ENCODE measurements around the gene PITPNM2. TPM values are rescaled to one million over a fixed set of nuclear protein-coding genes. Genes with fewer than 3 reads are reported as not detected.

The PITPNM2 gene
- total RNA-seq, 1 donor from 2014 or later: 24.7 TPM

DNA sequence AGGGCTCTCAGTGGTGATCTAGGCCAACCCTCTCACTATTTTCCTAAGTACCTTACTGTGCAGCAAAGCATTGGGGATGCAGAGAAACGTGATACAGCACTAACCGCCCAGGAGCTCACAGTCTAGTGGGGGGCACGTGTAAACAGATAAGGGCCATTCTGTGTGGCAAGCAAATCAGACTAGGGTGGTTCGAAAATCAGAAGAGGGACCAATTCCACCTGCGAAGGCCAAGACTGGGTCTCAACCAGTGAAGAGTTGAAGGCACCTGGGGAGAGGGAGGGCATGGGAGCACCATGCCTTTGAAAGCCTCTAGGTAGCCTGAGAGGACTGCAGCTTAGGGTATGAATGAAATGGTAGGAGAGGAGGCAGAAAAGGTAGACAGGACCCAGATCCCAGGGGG lies 2.2 kb downstream of the PITPNM2 start:
- DNase-seq (ENCODE audit: low spot score) (no peak), ATAC-seq (no peak)
- intact Hi-C loops (cut with DNase I): loop anchor here (10.0 kb wide), 1 partner anchor 164 kb away; the partner anchor contains the start of gene ARL6IP4

DNA sequence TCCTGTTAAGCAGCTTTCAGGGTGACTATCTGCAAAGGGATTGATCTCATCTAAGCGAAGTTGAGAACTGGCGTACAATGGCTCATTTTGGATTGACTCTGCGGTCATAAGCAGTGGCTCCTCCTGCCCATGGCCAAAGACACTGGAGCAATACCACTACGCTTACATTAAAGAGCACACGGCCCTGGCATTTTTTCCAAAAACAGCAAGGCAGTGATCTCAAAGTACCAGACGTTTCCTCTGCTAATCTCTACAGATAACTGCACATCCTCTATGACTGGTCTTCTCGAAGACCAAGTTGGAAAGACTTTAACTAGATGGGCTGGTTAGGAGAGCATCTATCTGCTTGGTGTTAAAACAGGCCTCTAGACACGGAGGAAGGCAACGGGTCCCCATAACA lies 2.7 kb downstream of the PITPNM2 start:
- intact Hi-C loops (cut with DNase I): loop anchor here (10.0 kb wide), 1 partner anchor 163 kb away; the partner anchor contains the start of gene ARL6IP4
- ATAC-seq (no peak), DNase-seq (ENCODE audit: low spot score) (no peak)

- DNase-seq (ENCODE audit: low spot score) (no peak), ATAC-seq (no peak)
- intact Hi-C loops (cut with DNase I): loop anchor here (10.0 kb wide), 1 partner anchor 160 kb away; the partner anchor contains the start of gene ARL6IP4
Measured at GRCh38 chr12:123145211-123145610, 5.7 kb downstream of the PITPNM2 start.

- intact Hi-C loops (cut with DNase I): loop anchor here (10.0 kb wide), 1 partner anchor 159 kb away; the partner anchor contains the start of gene ARL6IP4
- DNase-seq (ENCODE audit: low spot score) (no peak), ATAC-seq (no peak)
Measured at GRCh38 chr12:123143736-123144461, 7.0 kb downstream of the PITPNM2 start.

- DNase-seq (ENCODE audit: low spot score) (no peak), ATAC-seq (peak; percentile 36)
- intact Hi-C loops (cut with DNase I): loop anchor here (10.0 kb wide), 1 partner anchor 158 kb away; the partner anchor contains the start of gene ARL6IP4
Measured at GRCh38 chr12:123142921-123143735, 7.8 kb downstream of the PITPNM2 start.

DNA sequence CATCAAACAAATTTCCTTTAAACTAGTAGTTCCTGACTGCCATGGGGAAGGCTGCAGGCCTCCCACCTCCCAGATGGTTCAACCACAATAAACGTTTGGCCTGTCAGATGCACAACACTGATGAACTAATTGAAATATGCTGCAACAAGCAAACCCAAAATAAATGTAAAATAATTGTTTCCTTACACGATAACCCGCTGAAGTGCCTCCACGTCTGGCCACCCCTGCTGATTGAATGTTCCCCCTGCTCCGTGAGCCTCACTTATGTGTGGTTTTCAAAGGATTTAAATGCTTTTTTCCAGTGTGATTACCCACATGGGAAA lies 8.4 kb downstream of the PITPNM2 start:
- peak; percentile 29 for ATAC-seq
- DNase-seq (ENCODE audit: low spot score): no peak
- intact Hi-C loops (cut with DNase I): loop anchor here (10.0 kb wide), 1 partner anchor 158 kb away; the partner anchor contains the start of gene ARL6IP4

GRCh38 chr12:123141615-123142517 lies 9.0 kb downstream of the PITPNM2 start:
- DNase-seq (ENCODE audit: low spot score) (peak; percentile 69), ATAC-seq (peak; percentile 83)
- intact Hi-C loops (cut with DNase I): loop anchor here (10.0 kb wide), 1 partner anchor 157 kb away; the partner anchor contains the start of gene ARL6IP4

- intact Hi-C loops (cut with DNase I): loop anchor here (10.0 kb wide), 1 partner anchor 156 kb away; the partner anchor contains the start of gene ARL6IP4
- DNase-seq (ENCODE audit: low spot score): no peak
- peak; percentile 3 for ATAC-seq
Measured at GRCh38 chr12:123140676-123141614, 9.9 kb downstream of the PITPNM2 start.

GRCh38 chr12:123139926-123140675 lies 10.8 kb downstream of the PITPNM2 start:
- no peak for DNase-seq (ENCODE audit: low spot score)
- no peak for ATAC-seq
- intact Hi-C loops (cut with DNase I): loop anchor here (10.0 kb wide), 1 partner anchor 155 kb away; the partner anchor contains the start of gene ARL6IP4

DNA sequence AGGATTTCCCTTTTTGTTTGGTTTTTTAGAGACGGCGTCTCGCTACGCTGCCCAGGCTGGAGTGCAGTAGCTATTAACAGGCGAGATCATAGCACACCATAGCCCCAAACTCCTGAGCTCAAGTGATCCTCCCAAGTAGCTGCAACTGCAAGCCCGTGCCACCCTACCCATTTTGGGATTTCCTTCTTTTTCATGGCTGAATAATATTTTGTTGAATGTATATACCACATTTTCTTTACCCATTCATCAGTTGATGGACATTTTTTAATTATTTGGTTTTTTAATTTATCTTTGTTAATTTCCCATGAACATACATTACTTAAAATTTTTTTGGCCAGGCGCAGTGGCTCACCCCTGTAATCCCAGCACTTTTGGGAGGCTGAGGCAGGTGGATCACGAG lies 15.2 kb downstream of the PITPNM2 start:
- DNase-seq (ENCODE audit: low spot score) (peak; percentile 22), ATAC-seq (no peak)
- intact Hi-C loops (cut with DNase I): no loop called here

DNA sequence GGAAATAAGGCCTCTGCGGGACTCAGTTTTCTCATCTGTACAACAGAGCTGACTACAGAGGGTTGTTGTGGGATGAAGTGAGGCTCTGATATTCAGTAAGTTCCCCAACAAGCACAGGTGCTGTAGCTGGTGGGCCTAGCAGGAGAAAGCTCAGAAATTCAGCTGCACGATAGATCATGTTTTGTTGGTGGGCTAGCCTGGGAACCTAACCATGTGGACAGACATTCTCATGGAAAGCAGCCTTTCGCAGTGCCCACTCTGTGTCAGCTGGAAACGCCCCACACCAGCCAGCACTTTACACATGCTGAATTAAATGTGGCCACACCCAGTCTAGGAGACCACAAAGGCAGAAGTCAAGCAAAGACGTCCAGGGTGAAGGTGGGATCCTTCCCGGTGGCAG lies 16.1 kb downstream of the PITPNM2 start:
- intact Hi-C loops (cut with DNase I): no loop called here
- no peak for DNase-seq (ENCODE audit: low spot score)
- ATAC-seq: no peak

DNA sequence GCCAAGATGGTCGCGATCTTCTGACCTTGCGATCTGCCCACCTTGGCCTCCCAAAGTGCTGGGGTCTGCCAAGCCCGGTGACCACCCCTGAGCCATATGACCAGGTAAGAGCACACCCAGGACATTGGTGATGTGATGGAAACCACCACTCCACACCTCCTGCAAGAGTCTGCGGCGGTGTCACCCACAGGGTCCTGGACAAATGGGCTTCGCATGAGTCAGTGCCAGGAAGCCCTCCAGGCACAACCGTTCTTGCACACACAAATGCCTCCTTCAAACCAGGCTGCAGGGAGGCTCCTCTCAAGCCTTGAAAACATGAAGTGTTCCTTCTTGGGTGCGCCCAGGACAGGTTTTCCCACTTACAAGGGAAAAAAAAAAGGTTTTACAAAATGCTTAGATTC lies 16.6 kb downstream of the PITPNM2 start:
- intact Hi-C loops (cut with DNase I): no loop called here
- DNase-seq (ENCODE audit: low spot score): no peak
- no peak for ATAC-seq

- no peak for DNase-seq (ENCODE audit: low spot score)
- no peak for ATAC-seq
- intact Hi-C loops (cut with DNase I): no loop called here
Measured at GRCh38 chr12:123133701-123134100, 17.2 kb downstream of the PITPNM2 start.

- intact Hi-C loops (cut with DNase I): no loop called here
- DNase-seq (ENCODE audit: low spot score) (no peak), ATAC-seq (no peak)
Measured at GRCh38 chr12:123132951-123133619, 17.8 kb downstream of the PITPNM2 start.

DNA sequence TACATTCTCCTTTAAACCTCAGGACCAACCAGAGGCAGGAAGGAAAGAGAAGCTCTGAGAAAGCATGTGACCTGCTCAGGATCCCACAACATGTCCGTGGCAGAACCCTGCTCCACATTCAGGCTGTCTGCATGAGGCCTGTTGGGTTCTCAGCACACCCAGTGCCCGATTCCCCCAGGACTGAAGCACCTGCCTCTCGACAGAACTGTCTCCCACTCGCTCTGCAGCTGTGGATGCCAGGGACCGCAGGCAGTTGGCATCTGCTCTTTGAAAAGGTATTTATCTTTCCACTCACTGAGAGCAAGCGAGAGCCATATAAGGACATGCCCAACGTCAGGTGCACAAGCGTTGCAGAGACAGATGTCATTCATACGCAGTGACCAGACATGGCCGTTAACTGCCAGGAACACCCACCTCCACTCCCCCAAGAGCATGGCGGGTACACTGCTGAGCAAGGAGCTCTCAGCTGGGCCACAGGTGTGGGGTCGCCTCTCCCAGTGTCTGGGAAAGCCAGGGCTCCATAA lies 18.9 kb downstream of the PITPNM2 start:
- intact Hi-C loops (cut with DNase I): no loop called here
- no peak for ATAC-seq
- no peak for DNase-seq (ENCODE audit: low spot score)

GRCh38 chr12:123131291-123131832 lies 19.5 kb downstream of the PITPNM2 start:
- ATAC-seq (no peak), DNase-seq (ENCODE audit: low spot score) (no peak)
- intact Hi-C loops (cut with DNase I): no loop called here
